DND-41 (cell line): ENCODE results near the gene IGSF23.

Experiments
- ATAC-seq: fragments of 200-7000 bp; cut with Tn5 transposase; 3 replicates; pipeline ENCODE4 v1.9.1; 2021; ENCODE audit warnings: low read depth; ENCODE audit not compliant: insufficient read depth
- DNase-seq: peaks from one replicate; pipeline ENCODE4 v3.0.0-alpha.2; 2020
- H2AFZ ChIP-seq: 2 replicates; pipeline ENCODE4 v1.6.0; 2012; ENCODE audit warnings: low read depth, low read length
- H3K27ac ChIP-seq: 2 replicates; pipeline ENCODE4 v1.5.1; 2012; ENCODE audit warnings: low read length, inconsistent platforms
- H3K27me3 ChIP-seq: fragments of 200-600 bp; sonication (generic); 2 replicates; pipeline ENCODE4 v1.6.0; 2012; ENCODE audit warnings: low read length, mild to moderate bottlenecking, inconsistent platforms; ENCODE audit not compliant: insufficient read depth, poor library complexity
- H3K36me3 ChIP-seq: 2 replicates; pipeline ENCODE4 v1.5.1; 2012; ENCODE audit warnings: low read length, inconsistent platforms; ENCODE audit not compliant: insufficient read depth
- H3K4me1 ChIP-seq: 2 replicates; pipeline ENCODE4 v1.5.1; 2012; ENCODE audit warnings: mild to moderate bottlenecking, low read length; ENCODE audit not compliant: insufficient read depth
- H3K4me2 ChIP-seq: 2 replicates; pipeline ENCODE4 v1.6.0; 2012; ENCODE audit warnings: mild to moderate bottlenecking, moderate library complexity, low read length, inconsistent platforms; ENCODE audit not compliant: insufficient read depth
- H3K4me3 ChIP-seq, 2 experiments: fragments of 200-600 bp in 1 of 2; shearing (Covaris generic) in 1 of 2; 2 replicates each; pipeline ENCODE4 v1.5.1; 2012 to 2016; ENCODE audit warnings: inconsistent platforms in 2 of 2, low read length in 2 of 2, mild to moderate bottlenecking in 2 of 2, low read depth in 1 of 2, moderate library complexity in 1 of 2
- H3K79me2 ChIP-seq: 2 replicates; pipeline ENCODE4 v1.6.0; 2012; ENCODE audit warnings: low read length, inconsistent platforms; ENCODE audit not compliant: insufficient read depth
- H3K9ac ChIP-seq: 2 replicates; pipeline ENCODE4 v1.6.0; 2012; ENCODE audit warnings: low read depth, mild to moderate bottlenecking, inconsistent platforms, low read length, moderate library complexity
- H3K9me3 ChIP-seq: 2 replicates; pipeline ENCODE4 v1.5.1; 2012; ENCODE audit warnings: low read length, moderate library complexity, mild to moderate bottlenecking, inconsistent platforms; ENCODE audit not compliant: insufficient read depth, severe bottlenecking
- H4K20me1 ChIP-seq: 2 replicates; pipeline ENCODE4 v1.6.0; 2012; ENCODE audit warnings: low read length; ENCODE audit not compliant: insufficient read depth
- EZH2 ChIP-seq: IDR thresholded peaks from 3 replicates; pipeline ENCODE4 v1.6.1; 2012; ENCODE audit warnings: borderline replicate concordance, low read depth, mild to moderate bottlenecking, moderate library complexity, low read length, inconsistent platforms; ENCODE audit not compliant: severe bottlenecking
- TF ChIP-seq, protein P1 (sequence below): IDR thresholded peaks from 2 replicates; pipeline ENCODE4 v1.5.1; 2012; ENCODE audit warnings: borderline replicate concordance, low read length, moderate library complexity, mild to moderate bottlenecking; ENCODE audit not compliant: poor library complexity, severe bottlenecking; ENCODE audit errors: extremely low read depth

IGSF23 gene

DNA sequence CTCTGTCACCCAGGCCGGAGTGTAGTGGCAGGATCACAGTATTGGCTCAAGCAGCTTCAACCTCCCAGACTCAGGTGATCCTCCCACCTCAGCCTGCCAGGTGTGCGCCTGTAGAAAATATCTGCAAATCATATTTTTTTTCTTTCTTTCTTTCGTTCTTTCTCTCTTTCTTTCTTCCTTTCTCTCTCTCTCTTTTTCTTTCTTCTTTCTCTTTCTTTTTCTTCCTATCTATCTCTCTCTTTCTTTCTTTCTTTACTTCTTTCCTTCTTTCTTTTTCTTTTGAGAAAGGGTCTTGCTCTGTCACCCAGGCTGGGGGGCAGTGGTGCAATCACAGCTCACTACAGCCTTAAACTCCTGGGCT is 16.3 kb upstream of the IGSF23 start:
- TF ChIP-seq, protein P1, sequence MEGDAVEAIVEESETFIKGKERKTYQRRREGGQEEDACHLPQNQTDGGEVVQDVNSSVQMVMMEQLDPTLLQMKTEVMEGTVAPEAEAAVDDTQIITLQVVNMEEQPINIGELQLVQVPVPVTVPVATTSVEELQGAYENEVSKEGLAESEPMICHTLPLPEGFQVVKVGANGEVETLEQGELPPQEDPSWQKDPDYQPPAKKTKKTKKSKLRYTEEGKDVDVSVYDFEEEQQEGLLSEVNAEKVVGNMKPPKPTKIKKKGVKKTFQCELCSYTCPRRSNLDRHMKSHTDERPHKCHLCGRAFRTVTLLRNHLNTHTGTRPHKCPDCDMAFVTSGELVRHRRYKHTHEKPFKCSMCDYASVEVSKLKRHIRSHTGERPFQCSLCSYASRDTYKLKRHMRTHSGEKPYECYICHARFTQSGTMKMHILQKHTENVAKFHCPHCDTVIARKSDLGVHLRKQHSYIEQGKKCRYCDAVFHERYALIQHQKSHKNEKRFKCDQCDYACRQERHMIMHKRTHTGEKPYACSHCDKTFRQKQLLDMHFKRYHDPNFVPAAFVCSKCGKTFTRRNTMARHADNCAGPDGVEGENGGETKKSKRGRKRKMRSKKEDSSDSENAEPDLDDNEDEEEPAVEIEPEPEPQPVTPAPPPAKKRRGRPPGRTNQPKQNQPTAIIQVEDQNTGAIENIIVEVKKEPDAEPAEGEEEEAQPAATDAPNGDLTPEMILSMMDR, result no peak
- no peak for TF ChIP-seq EZH2
- Histone ChIP-seq H3K79me2 (no peaks in the 10 kb centered on the region), H3K9me3 (no peaks in the 10 kb centered on the region), H2AFZ (no peak overlapping the region), H3K9ac (no peak overlapping the region), H3K27ac (no peak overlapping the region), H3K4me2 (no peak overlapping the region), H3K36me3 (no peaks in the 10 kb centered on the region), H3K4me3 (no peak overlapping the region), H3K4me1 (no peaks in the 10 kb centered on the region), H3K27me3 (no peaks in the 10 kb centered on the region), H4K20me1 (no peaks in the 10 kb centered on the region)
- ATAC-seq (no peak), DNase-seq (no peak)

DNA sequence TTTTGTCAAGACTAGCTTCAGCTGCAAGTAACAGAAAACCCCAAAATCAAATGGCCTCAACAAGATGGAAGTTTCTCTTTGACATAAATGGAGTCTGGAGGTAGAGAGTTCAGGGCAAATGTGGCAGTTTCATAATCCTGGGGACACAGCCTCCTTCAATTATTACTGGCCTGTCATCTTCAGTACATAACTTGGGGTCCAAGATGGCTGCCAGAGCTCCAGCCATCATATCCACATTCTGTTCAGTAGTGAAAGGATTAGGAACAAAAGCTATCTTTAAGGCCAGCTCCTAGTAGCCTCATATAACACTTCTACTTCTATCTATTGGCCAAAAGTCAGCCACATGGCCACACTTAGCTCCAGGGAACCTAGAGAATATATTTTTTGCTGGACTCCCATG is 15.0 kb upstream of the IGSF23 start:
- TF ChIP-seq EZH2, result no peak
- TF ChIP-seq, protein P1, result no peak
- H4K20me1 ChIP-seq, result no peaks in the 10 kb centered on the region
- H3K79me2 ChIP-seq, result no peaks in the 10 kb centered on the region
- H3K4me2 ChIP-seq, result no peak overlapping the region
- H3K4me1 ChIP-seq, result no peaks in the 10 kb centered on the region
- no peak overlapping the region for H3K4me3 ChIP-seq
- DNase-seq (no peak), ATAC-seq (no peak)
- H3K36me3 ChIP-seq, result no peaks in the 10 kb centered on the region
- H3K27ac ChIP-seq, result no peak overlapping the region
- H2AFZ ChIP-seq, result no peak overlapping the region
- no peaks in the 10 kb centered on the region for H3K9me3 ChIP-seq
- no peaks in the 10 kb centered on the region for H3K27me3 ChIP-seq
- no peak overlapping the region for H3K9ac ChIP-seq

DNA sequence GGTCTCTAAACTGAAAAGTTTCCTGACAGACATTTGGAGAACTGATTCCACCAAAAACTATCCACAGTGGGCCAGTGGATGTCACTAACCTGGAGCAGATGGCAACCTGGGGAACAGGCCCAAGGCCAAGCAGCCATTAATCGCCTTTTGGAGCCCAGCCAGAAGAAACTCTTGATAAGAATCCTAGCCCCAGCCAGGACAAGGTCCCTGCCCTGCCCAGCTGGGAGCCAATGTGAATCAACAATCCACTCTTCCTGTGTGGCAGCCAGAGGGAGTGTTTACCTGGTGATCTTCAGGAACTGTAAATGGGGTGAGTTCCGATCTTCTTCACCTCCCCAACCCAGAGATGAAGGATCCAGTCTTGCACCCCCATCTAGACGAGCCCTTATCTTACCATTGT is 14.5 kb upstream of the IGSF23 start:
- Histone ChIP-seq H3K4me3 (no peak overlapping the region), H3K9ac (no peak overlapping the region), H3K4me2 (no peak overlapping the region), H3K27me3 (no peaks in the 10 kb centered on the region), H3K27ac (no peak overlapping the region), H3K4me1 (no peaks in the 10 kb centered on the region), H3K79me2 (no peaks in the 10 kb centered on the region), H2AFZ (no peak overlapping the region), H4K20me1 (no peaks in the 10 kb centered on the region), H3K36me3 (no peaks in the 10 kb centered on the region), H3K9me3 (no peaks in the 10 kb centered on the region)
- ATAC-seq (no peak), DNase-seq (no peak)
- TF ChIP-seq, protein P1, result no peak
- TF ChIP-seq EZH2, result no peak

DNA sequence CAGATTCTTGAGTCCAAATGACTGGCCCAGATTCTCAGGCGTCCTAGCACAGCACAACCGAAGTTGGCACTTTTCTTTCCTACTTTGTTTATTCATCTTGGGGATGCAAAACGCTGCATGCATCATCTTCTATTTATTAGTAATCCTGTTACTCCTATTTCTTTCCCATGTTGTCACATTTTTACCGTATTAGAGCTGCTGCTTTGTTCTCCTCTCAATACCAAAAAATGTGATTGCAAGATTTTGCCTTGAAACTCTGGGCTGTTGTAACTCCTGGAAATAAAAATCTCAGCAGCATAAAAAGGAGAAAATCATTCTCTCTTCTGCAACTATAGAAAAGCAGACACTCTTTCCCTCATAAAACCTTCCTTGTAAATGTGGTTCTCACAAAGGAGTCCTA is 12.9 kb upstream of the IGSF23 start:
- Histone ChIP-seq H3K79me2 (no peaks in the 10 kb centered on the region), H4K20me1 (no peaks in the 10 kb centered on the region), H3K36me3 (no peaks in the 10 kb centered on the region), H2AFZ (no peak overlapping the region), H3K4me2 (no peak overlapping the region), H3K9ac (no peak overlapping the region), H3K27me3 (no peaks in the 10 kb centered on the region), H3K4me1 (no peaks in the 10 kb centered on the region), H3K9me3 (no peaks in the 10 kb centered on the region), H3K4me3 (no peak overlapping the region), H3K27ac (no peak overlapping the region)
- DNase-seq (no peak), ATAC-seq (no peak)
- no peak for TF ChIP-seq EZH2
- TF ChIP-seq, protein P1, result no peak
